Fibroblast of skin of right biceps (primary cell): ENCODE data around the gene ARHGEF2.
"Not testable (repeated sequence)": the region's sequence is repeated elsewhere in the genome, so short reads cannot be mapped to it uniquely, and the experiment has no call there.

ENCODE experiments used
- DNase-seq: peaks from one replicate; pipeline ENCODE4 v3.0.0-alpha.2; 2013

Gene ARHGEF2

DNA sequence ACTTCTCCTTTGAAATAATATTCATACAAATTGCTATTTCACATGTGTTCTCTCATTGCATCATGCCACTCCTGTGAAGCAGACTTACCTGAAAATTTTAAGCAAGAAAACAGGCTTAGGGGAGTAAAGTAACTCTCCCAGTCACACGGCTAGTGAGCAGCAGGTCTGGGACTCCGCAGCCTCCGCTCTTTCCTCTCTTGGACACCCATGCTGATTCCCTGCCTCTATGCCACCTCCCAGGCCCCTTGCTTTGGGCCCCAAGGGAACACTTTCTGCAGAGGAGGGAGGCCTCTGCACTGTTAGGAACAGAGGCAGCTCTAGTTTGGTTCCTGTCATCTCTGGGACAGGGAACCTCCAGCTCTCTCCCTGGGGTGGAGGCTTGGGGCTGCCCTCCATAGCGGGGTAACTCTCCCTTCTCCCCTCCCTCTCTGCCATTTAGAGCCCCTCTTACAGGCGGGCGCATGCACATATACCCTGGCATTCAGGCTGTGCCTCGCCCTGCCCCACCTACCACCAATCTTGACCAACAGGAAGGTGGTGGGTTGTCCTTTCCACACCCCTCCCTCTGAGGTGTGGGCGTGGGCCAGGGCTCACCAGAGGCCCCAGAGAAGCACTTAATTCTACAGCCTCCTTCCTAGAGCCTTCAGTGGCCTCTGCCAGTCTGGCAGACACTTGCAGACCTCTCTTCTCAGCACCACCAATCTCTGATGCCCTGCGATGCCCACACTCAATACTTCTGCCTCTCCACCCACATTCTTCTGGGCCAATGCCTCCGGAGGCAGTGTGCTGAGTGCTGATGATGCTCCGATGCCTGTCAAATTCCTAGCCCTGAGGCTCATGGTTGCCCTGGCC is 37.1 kb downstream of the ARHGEF2 start, which contains the start of gene RXFP4:
Gene RXFP4, plus strand, starts transcription at position 646 of the 852 bp plus-strand sequence. Its CDS starts 72 bp downstream, at position 718.
- DNase-seq, result no peak

DNA sequence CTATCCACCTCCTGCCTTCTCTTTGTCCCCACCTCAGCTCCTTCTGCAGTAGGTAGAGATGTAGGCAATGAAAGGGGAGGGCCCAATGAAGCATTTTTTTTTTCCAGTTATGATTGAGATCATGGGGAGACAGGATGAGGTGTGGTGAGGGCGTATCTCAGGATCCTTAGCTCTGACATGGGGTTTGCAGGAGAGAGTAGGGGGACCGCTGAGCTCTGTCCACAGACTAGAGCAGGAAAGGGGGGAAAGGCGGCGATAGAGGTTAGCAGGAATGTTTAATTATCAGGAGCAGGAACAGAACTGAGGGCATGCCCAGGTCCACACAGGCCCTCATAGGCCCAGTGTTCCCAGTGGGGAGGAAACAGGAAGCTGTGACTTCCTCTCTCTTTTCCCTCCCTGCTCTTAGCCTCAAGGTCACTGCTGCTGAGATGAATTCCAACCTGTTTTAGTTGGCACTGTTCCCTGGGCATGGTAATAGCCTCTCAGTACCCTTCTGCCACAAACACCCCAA is 37.8 kb downstream of the ARHGEF2 start:
- DNase-seq, result peak; percentile 71

DNA sequence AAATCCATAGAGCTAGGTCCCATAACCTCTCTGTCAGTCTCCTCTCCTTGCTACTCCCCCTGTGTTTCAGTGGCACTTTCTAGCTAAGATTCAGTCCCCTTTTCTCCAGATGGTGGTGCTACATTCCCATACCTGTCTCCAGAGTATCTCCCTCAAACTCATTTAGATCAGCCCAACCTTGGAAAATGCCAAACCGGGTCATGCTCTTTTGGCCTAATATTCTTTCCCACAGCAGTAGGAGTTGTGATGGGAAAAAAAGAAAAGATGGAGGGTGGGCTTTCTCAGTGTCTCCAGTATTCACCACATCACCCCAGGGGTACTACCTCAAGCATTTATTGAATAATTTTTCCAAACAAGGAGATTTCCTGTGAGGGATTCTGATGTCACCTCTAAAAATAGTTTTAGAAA is 40.1 kb downstream of the ARHGEF2 start:
- DNase-seq, result peak; percentile 77

DNA sequence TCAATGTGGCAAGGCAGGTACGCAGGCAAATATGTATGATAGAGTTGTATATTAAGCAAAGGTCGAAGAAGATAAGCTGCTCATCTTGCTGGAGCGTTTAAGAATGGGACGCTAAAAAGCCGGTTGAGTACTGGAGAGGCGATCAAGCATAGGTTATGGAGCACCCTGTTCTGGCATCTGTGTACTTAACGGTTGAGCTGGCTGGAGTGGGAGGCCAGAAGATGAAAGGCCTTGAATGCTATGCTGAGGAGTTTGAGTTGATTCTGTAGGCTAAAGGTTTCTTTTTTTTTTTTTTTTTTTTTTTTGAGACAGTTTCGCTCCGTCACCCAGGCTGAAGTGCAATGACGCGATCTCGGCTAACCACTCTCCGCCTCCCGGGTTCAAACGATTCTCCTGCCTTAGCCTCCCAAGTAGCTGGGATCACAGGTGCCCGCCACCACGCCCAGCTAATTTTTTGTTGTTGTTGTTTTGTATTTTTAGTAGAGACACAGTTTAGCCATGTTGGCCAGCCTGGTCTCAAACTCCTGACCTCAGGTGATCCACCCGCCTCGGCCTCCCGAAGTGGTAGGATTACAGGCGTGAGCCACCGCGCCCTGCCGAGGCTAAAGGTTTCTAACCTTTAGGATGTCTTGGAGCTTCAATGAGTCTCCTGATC is 43.3 kb downstream of the ARHGEF2 start:
- DNase-seq, result peak; percentile 17

DNA sequence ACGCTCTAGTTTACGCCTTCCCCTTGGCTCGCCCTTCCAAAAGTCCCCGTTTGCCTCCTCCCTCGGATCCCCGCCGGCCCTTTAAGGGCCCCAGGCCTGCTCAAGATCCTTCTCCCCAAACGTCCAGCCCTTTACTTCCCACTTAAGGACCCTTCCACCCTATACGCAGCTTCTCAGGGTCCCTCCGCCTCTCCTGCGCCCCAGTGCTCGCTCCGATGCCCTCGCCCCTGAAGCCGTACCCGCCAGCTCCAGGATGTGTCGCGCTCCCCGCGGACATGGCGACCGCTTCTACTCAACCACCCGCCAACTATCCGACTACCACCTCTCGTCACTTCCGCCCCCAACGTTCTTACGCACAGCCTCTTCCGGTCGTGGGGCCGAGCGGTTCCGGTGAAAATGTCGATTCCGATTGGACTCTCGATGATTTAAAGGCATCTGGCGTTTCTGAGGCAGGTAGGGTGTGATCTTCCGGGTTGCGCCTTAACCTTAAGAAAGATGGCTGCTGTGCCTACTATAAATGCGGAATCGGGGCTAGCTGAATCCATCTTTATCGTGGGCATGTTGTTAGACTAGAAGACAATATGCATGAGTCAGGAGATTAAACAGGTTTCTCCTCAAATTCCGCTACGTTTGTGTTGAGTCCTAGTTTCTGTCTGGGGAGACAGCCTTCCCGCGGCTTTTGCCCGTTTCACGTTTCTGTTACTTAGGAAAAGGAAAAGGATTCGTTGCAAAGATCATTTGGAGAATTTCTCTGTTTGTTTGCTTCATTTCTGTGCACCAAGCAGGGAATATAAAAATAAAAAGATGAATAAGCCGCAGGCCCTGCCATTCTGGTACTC is 44.0 kb downstream of the ARHGEF2 start, which contains the start of gene KHDC4:
Gene KHDC4, minus strand, starts transcription at position 317 of the 839 bp plus-strand sequence. Its CDS starts 40 bp downstream, at position 277.
- DNase-seq, result peak; percentile 99

DNA sequence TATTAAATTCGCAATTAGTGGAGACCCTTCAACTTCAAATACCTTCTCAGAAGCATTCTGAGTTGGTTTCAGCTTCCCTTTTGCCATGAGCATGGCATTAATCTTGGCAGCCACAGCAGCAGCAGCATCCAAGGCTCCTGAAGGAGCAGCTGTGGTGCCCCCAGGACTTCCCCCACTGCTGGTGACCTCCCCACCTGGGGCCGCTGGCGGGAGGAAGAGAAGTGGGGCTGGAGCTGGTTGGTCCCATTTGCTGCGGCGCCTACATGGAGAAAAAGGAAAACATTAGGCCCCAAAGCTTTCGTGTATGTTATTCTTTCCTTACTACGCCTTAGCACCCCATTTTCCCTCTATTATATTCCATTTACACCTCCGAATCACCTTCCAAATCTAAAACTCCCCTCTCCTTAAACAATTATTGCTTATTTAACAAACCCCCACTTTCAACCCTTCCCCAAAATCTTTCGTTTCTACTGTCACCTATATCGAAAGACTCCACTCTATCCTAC is 44.7 kb downstream of the ARHGEF2 start:
- no peak for DNase-seq

DNA sequence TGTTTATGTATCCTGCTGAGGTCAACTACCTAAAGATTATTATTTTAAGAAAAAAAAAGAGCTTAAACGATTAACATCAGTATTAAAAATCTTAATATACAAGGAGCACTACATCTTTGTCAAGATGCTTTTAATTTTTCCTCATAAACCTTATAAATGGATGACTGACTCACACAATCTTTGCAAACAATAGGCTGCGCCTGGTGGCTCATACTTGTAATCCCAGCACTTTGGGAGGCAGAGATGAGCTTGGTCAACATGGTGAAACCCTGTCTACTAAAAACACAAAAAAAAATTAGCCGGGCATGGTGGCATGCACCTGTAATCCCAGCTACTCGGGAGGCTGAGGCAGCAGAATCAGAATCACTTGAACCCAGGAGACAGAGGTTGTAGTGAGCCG is 45.9 kb downstream of the ARHGEF2 start:
- no peak for DNase-seq

DNA sequence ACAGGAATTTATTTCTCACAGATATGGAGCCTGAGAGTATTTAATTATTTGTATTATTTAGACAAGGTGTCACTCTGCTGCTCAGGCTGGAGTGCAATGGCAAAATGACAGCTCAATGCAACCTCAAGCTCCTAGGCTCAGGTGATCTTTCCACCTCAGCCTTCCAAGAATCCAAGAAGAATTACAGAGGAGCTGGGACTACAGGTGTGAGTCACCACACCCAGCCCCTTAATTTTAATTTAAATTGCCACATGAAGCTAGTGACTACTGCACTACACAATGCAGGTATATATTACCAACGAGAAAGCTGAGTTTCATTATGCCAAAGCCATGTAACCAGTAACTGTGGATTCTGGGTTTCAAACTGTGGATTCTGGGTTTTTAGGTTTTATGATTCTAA is 46.3 kb downstream of the ARHGEF2 start:
- DNase-seq, result no peak

DNA sequence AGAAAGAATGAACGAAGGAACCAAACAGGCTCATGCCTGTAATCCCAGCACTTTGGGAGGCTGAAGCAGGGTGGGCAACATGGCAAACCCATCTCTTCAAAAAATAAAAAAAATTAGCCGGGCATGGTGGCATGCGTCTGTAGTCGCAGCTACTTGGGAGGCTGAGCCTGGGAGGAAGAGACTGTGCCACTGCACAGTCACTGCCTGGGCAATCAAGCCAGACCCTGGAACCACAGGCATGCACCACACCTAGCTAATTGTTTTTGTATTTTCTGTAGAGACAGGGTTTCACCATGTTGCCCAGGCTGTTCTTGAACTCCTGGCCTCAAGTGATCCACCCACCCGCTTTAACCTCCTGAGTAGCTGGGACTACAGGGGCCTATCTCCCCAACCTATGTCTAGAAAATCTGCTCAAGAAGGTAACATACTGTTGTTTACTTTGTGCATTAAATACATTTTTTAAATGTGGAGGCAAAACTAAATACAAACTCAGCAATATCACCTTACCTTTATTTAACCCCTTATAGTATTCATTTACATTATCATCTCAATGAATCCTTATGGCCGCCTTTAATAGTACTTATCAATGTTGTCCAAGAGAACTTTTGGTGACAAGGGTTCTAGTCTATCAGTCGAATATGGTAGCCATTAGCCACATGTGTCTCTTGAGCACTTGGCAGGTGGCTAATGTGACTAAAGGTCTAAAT is 46.9 kb downstream of the ARHGEF2 start:
- DNase-seq, result no peak

DNA sequence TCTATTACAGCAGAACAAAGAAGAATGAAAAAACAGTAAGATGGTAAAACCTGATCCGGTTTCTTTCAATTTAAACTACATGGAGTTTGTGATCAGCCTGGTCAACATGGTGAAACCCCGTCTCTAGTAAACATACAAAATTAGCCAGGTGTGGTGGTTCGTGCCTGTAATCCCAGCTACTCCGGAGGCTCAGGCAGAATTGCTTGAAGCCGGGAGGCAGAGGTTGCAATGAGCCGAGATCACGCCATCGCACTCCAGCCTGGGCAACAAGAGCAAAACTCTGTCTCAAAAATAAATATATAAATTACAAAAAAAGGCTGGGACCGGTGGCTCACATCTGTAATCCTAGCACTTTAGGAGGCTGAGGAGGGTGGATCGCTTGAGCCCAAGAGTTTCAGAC is 47.6 kb downstream of the ARHGEF2 start:
- not testable (repeated sequence) for DNase-seq

DNA sequence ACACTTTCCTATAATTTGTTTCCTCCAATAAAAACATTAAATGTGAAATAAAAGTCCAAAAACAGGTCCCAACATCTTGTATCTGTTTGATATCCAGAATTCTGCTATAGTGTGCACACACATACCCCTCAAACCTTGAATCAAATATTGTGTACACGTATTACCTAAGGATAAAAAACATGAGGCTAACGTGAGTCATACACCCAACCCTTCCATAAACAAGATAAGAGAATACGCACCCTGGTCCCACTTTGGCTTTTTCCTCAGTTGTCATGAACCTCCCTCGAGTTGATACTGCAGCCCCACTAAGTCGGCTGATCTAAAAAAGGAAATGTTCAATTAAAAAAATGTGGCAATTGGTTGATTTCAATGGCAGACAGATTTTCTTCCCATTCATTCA is 49.3 kb downstream of the ARHGEF2 start:
- DNase-seq, result no peak

DNA sequence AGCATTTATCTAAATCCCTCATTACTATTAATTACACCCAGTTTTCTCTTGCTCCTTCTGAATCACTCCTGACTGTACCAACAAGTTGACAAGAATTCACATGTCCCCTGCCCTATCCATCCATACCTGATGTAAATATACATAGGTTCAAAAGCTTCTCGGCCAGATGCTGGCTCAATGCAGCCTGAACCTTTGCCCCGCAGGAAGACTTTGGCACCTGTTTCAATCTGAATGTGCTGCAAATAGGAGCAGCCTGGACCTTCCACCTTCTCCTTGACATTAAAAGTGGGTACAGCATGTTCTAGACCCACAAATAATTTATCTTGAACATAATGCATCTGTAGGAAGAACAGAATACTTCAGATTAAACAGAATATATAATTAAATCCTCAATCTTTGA is 52.8 kb downstream of the ARHGEF2 start:
- no peak for DNase-seq

DNA sequence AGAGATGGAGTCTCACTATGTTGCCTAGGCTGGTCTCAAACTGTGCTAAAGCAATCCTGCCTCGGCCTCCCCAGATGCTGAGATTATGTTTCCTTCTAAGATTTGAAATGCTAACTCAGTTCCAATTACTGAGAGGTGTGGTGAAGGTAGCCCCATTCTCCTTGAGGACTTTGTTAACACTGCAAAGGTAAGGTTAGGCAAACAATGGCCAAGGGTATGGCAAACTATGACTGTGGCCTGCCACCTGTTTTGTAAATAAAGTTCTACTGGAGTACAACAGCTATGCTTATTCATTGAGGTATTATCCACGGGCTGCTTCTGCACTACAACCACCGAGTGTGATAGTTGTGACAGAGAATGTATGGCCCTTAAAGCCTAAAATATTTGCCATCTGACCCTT is 57.6 kb downstream of the ARHGEF2 start:
- no peak for DNase-seq

DNA sequence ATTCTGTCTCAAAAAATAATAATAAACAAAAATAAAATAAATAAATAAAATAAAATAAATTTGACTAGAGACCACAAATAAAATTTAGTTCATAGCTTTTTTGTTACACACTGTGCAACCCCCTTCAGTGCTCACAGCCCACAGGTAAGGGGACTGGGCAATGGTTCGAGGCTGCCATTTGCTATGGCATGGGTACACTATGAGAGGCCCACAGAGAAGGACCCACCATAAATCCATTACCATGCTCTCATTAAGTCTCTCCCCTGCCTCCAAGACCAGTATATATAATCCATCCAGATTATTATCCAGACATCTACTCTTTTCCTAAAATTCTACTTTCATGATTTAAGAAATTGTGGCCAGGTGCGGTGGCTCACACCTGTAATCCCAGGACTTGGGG is 58.5 kb downstream of the ARHGEF2 start:
- no peak for DNase-seq

DNA sequence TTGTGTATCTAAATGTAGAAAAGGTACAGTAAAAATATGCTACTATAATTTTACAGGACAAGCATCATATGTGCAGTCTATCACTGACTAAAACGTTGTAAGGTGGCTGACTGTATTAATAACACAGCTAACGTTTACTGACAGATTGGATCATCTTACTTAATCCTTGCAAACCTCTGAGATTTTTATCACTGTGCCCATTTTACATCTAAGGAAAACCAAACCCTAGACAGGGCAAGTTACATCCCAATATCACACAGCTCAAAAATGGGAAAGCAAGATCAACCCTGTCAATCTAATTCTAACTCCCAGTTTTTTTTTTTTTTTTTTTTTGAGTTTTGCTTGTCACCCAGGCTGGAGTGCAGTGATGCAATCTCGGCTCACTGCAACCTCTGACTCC is 59.7 kb downstream of the ARHGEF2 start:
- no peak for DNase-seq

DNA sequence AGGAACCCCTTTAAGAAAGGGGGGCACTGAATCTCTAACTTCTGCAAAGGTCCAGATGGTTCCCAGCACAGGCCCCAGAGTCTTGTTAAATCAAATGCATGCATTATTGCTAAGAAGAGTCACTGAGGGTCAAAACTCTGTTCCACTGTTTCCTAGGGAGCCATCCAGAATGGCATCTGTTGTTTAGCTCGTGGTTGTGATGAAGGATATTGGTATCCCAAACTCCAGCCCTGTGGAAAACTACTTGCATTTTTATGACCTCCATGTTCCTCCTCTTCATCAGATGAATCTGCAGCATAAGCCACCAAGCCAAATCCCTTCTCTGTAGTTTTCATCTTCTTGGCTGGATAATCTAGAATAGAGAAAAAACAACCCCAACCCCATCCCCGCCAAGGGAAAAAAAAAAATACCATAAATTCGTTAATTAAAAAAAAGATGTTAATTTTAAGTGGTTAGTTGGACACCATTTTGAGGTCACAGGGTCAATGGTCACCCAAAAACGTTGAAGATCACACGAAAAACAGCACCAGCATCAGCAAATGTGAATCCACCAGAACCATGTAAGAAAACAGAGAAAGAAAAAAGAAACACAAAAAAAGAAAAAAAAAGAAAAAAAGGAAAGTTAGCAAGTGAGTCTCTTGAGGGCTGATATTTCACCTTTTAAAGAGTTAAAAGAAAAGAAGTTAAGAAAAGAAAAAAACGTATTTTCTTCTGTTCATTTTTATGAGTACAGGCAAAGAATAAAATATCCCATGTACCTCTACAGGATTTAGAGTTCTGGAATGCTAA is 64.2 kb downstream of the ARHGEF2 start:
- peak; percentile 39 for DNase-seq

DNA sequence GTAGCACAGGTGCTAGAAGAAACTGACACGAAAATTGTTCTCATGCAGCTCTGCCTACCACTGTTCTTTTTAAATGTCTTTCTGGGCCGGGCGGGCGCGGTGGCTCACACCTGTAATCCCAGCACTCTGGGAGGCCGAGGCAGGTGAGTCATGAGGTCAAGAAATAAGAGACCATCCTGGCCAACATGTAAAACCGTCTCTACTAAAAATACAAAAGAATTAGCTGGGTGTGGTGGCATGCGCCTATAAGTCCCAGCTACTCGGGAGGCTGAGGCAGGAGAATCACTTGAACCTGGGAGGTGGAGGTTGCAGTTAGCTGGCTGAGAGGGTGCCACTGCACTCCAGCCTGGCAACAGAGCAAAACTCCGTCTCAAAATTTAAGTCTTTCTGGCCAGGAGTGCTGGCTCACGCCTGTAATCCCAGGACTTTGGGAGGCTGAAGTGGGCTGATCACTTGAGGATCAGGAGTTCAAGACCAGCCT is 66.3 kb downstream of the ARHGEF2 start:
- no peak for DNase-seq

DNA sequence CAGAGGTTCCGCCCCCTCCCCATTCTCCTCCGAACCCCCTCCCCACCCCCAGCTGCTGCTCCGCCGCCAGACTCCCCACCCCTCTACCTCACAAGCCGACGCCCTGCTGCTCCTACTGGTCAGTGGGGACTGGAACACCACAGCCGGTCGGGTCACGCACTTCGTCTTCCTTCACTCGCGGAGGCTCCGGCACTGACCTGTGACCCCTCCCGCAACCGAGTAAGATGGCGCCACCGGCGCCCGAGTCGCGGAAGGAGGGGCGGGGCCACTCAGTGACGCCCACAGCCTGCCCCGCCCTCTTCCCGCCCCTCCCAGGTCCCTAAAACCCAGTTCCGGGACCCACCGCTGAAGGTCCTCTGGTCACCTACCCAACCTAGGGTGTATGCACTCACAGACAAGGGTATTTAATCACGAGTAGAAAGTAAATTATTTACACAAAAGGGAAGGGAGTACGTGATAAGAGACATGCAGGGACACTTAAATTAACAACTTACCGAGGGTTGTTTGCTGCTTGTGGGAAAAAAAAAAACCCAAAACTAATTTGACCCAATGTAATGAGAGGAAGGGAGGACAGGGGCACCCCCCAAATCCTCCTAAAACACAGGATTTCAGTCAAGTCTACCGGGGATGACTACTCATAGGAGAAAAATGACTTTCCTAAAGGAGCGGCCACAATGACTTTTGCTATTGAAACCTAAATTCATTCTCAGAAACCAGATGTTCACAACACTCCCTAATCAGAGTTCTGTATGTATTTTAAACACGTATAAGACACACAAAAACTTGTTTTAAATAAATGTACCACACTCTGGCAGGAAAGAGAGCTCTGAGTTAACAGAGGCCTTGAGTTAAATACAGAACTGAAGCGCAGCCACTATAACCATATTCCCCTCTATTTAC is 66.9 kb downstream of the ARHGEF2 start, which contains the start of gene RIT1:
Gene RIT1, minus strand, starts transcription at position 194 of the 900 bp plus-strand sequence. CDS start 588 bp downstream, outside the sequence.
- DNase-seq, result peak; percentile 74

DNA sequence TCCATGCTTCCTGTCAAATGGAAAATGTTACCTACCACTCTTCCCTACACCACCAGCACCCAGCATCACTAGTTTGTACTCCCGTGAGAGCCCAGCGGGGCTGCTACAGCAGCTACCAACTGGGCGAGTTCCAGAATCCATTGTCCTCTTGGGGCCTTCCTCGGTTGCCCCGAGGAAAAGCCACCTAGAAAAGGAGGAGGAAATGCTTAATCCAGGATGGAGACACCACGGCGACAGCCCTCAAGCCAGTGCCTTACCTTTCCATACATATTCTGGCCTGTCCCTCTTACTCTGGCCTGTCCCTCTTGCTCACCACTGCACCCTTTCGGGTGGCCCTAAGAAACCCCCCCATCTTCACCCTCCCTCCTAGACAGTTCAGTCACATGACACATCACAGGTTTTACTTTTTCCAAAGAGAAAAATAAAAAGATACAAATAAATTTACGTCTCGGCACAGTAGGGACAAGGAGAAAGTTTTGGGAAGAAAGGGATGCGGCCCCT is 67.7 kb downstream of the ARHGEF2 start:
- peak; percentile 37 for DNase-seq

DNA sequence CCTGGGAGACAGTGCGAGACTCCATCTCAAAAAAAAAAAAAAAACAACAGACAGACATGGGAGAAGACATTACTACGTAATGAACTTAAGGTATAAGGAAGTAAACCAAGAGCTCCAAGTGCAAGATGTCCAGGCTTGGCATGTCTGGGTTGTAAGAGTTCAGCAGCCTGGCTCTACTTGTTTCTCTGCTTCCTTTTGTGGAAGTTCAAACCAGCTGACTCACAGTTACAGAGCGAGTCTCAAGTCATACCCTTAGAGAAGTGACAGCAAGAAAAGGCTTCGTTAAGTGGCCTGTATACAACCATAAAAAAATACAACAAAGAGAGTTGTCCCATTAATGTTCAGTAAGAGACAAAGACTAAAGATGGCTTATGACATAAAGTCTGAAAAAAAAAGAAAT is 68.5 kb downstream of the ARHGEF2 start:
- peak; percentile 25 for DNase-seq
